Stimulated activated naive CD8-positive, alpha-beta T cell treated with anti-CD3 and anti-CD28 coated beads, Interleukin-15, amount 100 ng/mL, for 72 hours (primary cell): ENCODE data around the gene THOC6.
"Not testable (repeated sequence)": the region's sequence is repeated elsewhere in the genome, so short reads cannot be mapped to it uniquely, and the experiment has no call there.

ENCODE experiments used
- ATAC-seq: fragments of 150-1000 bp; cut with Tn5 transposase; 2 replicates; pipeline ENCODE4 v1.10.0; 2021; ENCODE audit warnings: mild to moderate bottlenecking, moderate library complexity
- DNase-seq, 2 donors: peaks; one replicate each; pipeline ENCODE4 v3.0.0; 2021 to 2022
- H3K27ac Mint-ChIP-seq, 2 donors: one replicate each; pipeline ENCODE4 v1.8.0; 2022; ENCODE audit warnings: mild to moderate bottlenecking in 2 of 2, mixed read lengths in 2 of 2, moderate library complexity in 2 of 2
- H3K27me3 Mint-ChIP-seq: one replicate; pipeline ENCODE4 v1.8.0; 2022; ENCODE audit warnings: mixed read lengths
- H3K4me1 Mint-ChIP-seq: one replicate; pipeline ENCODE4 v1.8.0; 2022; ENCODE audit warnings: mild to moderate bottlenecking, mixed read lengths
- H3K4me3 Mint-ChIP-seq, 2 donors: one replicate each; pipeline ENCODE4 v1.8.0; 2022; ENCODE audit warnings: mild to moderate bottlenecking in 2 of 2, mixed read lengths in 2 of 2, moderate library complexity in 1 of 2
- H3K9me3 Mint-ChIP-seq, 2 donors: one replicate each; pipeline ENCODE4 v1.8.0; 2022; ENCODE audit warnings: mixed read lengths in 2 of 2

Gene THOC6

GRCh38 chr16:3060339-3061127, 36.7 kb downstream of the THOC6 start:
- peak overlapping the region; percentile 93 to 95 for H3K27ac Mint-ChIP-seq
- DNase-seq = no peak
- H3K9me3 Mint-ChIP-seq = no peaks in the 10 kb centered on the region
- H3K4me1 Mint-ChIP-seq = peaks cover 83% of the 10 kb centered on the region
- ATAC-seq = no peak
- H3K4me3 Mint-ChIP-seq = peak overlapping the region; percentile 82 to 88
- H3K27me3 Mint-ChIP-seq = no peaks in the 10 kb centered on the region

- H3K4me1 Mint-ChIP-seq = peaks cover 71% of the 10 kb centered on the region
- ATAC-seq (no peak), DNase-seq (no peak)
- H3K27me3 Mint-ChIP-seq = no peaks in the 10 kb centered on the region
- H3K9me3 Mint-ChIP-seq = no peaks in the 10 kb centered on the region
- peak overlapping the region in 1 of 2 donors; percentile 62 for H3K27ac Mint-ChIP-seq
- no peak overlapping the region for H3K4me3 Mint-ChIP-seq
These were observed 38.7 kb downstream of the THOC6 start for GRCh38 chr16:3062553-3062952.

- Mint-ChIP-seq H3K9me3 (no peaks in the 10 kb centered on the region), H3K27ac (peak overlapping the region; percentile 98 to 99), H3K4me1 (peaks cover 80% of the 10 kb centered on the region), H3K4me3 (peak overlapping the region; percentile 96 to 99), H3K27me3 (no peaks in the 10 kb centered on the region)
- DNase-seq (no peak), ATAC-seq (peak; percentile 27)
These were observed 40.0 kb downstream of the THOC6 start for GRCh38 chr16:3063625-3064386.

GRCh38 chr16:3065069-3065741, 41.4 kb downstream of the THOC6 start, which contains the start of gene IL32:
Gene IL32 (plus strand): TSS chr16:3065640. CDS start chr16:3065812, 172 bp downstream.
- H3K27ac Mint-ChIP-seq = peak within 1 kb of the TSS; percentile 99
- no peaks in the 10 kb centered on the region for H3K27me3 Mint-ChIP-seq
- ATAC-seq = peak; percentile 61
- H3K9me3 Mint-ChIP-seq = no peaks in the 10 kb centered on the region
- H3K4me3 Mint-ChIP-seq = peak within 1 kb of the TSS; percentile 96 to 99
- peak in 1 of 2 donors; percentile 75 for DNase-seq
- H3K4me1 Mint-ChIP-seq = peaks cover 87% of the 10 kb centered on the region

- no peaks in the 10 kb centered on the region for H3K27me3 Mint-ChIP-seq
- ATAC-seq = peak; percentile 10
- no peaks in the 10 kb centered on the region for H3K9me3 Mint-ChIP-seq
- H3K4me3 Mint-ChIP-seq = peak overlapping the region; percentile 96 to 99
- peak in 1 of 2 donors; percentile 46 for DNase-seq
- peak overlapping the region; percentile 99 for H3K27ac Mint-ChIP-seq
- peaks cover 87% of the 10 kb centered on the region for H3K4me1 Mint-ChIP-seq
These were observed 42.1 kb downstream of the THOC6 start for GRCh38 chr16:3065742-3066439.

- H3K4me1 Mint-ChIP-seq = peaks cover 88% of the 10 kb centered on the region
- DNase-seq = no peak
- H3K27me3 Mint-ChIP-seq = no peaks in the 10 kb centered on the region
- no peak for ATAC-seq
- peak overlapping the region; percentile 96 to 99 for H3K4me3 Mint-ChIP-seq
- no peaks in the 10 kb centered on the region for H3K9me3 Mint-ChIP-seq
- peak overlapping the region; percentile 99 for H3K27ac Mint-ChIP-seq
These were observed 42.6 kb downstream of the THOC6 start for GRCh38 chr16:3066440-3066748.

GRCh38 chr16:3068487-3068886, 44.7 kb downstream of the THOC6 start:
- Mint-ChIP-seq H3K9me3 (no peaks in the 10 kb centered on the region), H3K27ac (peak overlapping the region; percentile 93 to 98), H3K4me3 (peak overlapping the region; percentile 89 to 96), H3K4me1 (peaks cover 84% of the 10 kb centered on the region), H3K27me3 (no peaks in the 10 kb centered on the region)
- no peak for DNase-seq
- no peak for ATAC-seq

- H3K27ac Mint-ChIP-seq = peak overlapping the region; percentile 75 to 91
- H3K4me3 Mint-ChIP-seq = peak overlapping the region; percentile 56 to 60
- ATAC-seq, DNase-seq, H3K9me3 Mint-ChIP-seq, H3K27me3 Mint-ChIP-seq: not testable (repeated sequence)
- peaks cover 84% of the 10 kb centered on the region for H3K4me1 Mint-ChIP-seq
These were observed 45.3 kb downstream of the THOC6 start for GRCh38 chr16:3069146-3069545.

- peak overlapping the region in 1 of 2 donors; percentile 56 for H3K4me3 Mint-ChIP-seq
- DNase-seq = no peak
- H3K9me3 Mint-ChIP-seq = no peaks in the 10 kb centered on the region
- peak overlapping the region; percentile 75 to 91 for H3K27ac Mint-ChIP-seq
- H3K27me3 Mint-ChIP-seq = no peaks in the 10 kb centered on the region
- peaks cover 84% of the 10 kb centered on the region for H3K4me1 Mint-ChIP-seq
- ATAC-seq = no peak
These were observed 46.8 kb downstream of the THOC6 start for GRCh38 chr16:3070608-3071111.

- Mint-ChIP-seq H3K27ac (peak overlapping the region; percentile 50 to 92), H3K4me3 (peak overlapping the region; percentile 42 to 49), H3K4me1 (peaks cover 94% of the 10 kb centered on the region), H3K27me3 (no peaks in the 10 kb centered on the region), H3K9me3 (no peaks in the 10 kb centered on the region)
- DNase-seq (no peak), ATAC-seq (no peak)
These were observed 47.8 kb downstream of the THOC6 start for GRCh38 chr16:3071655-3072054.

- Mint-ChIP-seq H3K27ac (peak overlapping the region in 1 of 2 donors; percentile 92), H3K4me1 (peaks cover 95% of the 10 kb centered on the region), H3K4me3 (peak overlapping the region in 1 of 2 donors; percentile 42)
- ATAC-seq (peak; percentile 26), DNase-seq (peak in 1 of 2 donors; percentile 48)
- not testable (repeated sequence) for H3K27me3 Mint-ChIP-seq, H3K9me3 Mint-ChIP-seq
These were observed 48.3 kb downstream of the THOC6 start for GRCh38 chr16:3072148-3072547.

- H3K9me3 Mint-ChIP-seq, H3K27me3 Mint-ChIP-seq: not testable (repeated sequence)
- DNase-seq (peak in 1 of 2 donors; percentile 69), ATAC-seq (peak; percentile 56)
- H3K4me3 Mint-ChIP-seq = peak overlapping the region; percentile 85 to 87
- peak overlapping the region; percentile 15 to 30 for H3K27ac Mint-ChIP-seq
- H3K4me1 Mint-ChIP-seq = peaks cover 91% of the 10 kb centered on the region
These were observed 48.9 kb downstream of the THOC6 start for GRCh38 chr16:3072576-3073263.

GRCh38 chr16:3073448-3073847, 49.6 kb downstream of the THOC6 start:
- DNase-seq (no peak), ATAC-seq (no peak)
- H3K27ac Mint-ChIP-seq = peak overlapping the region; percentile 30 to 91
- H3K9me3 Mint-ChIP-seq = no peaks in the 10 kb centered on the region
- H3K4me3 Mint-ChIP-seq = peak overlapping the region; percentile 85 to 87
- peaks cover 91% of the 10 kb centered on the region for H3K4me1 Mint-ChIP-seq
- H3K27me3 Mint-ChIP-seq = no peaks in the 10 kb centered on the region

- H3K4me1 Mint-ChIP-seq = peaks cover 80% of the 10 kb centered on the region
- H3K27me3 Mint-ChIP-seq = no peaks in the 10 kb centered on the region
These were observed 51.2 kb downstream of the THOC6 start for GRCh38 chr16:3074860-3075522.

More at GRCh38 chr16:3074860-3075522, 51.2 kb downstream of the THOC6 start:
- ATAC-seq (peak; percentile 84), DNase-seq (peak; percentile 77 to 88)
- Mint-ChIP-seq H3K4me3 (peak overlapping the region; percentile 85 to 87), H3K9me3 (peaks cover 5% of the 10 kb centered on the region in 2 donors), H3K27ac (peak overlapping the region; percentile 91 to 99)
